Measurements from ENCODE around the gene SERPINA9. TPM values are rescaled to one million over a fixed set of nuclear protein-coding genes. Genes with fewer than 3 reads are reported as not detected.

The SERPINA9 gene
- total RNA-seq, 1 donor from 2014 or later: not detected

DNA sequence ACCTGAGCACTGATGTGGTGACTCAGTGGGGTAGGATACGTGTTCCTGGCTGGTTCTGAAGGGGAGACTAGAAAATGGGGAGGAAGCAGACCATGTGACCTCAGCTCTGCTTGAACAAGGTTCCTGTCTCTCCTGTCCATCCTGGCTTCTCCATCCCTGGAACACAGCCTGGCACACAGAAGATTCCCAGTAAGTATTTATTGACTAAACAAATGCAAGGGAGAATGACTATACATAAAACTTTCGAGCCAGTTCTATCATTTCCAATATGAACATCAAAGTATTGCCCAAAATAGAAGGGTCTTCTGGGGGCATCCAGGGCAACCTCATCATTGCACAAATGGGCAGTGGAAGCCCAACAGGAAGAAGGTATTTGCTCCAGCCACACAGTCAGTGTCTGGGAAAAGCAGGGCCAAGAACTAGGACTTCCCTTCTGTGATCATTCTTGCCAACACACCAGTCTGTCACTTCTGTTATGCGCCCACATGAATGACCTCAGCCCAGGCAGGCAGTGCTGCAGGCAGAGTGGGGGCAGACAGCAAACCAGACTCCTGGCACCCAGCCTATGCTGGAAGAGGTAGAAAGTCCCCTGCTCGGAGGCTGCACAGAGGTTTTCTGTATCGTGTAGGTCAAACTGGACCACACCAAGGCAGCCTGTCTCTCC lies 5.6 kb upstream of the SERPINA9 start:
- peaks cover 6% of the 10 kb centered on the region for H3K4me1 ChIP-seq
- H3K27ac ChIP-seq: no peak overlapping the region
- H3K36me3 ChIP-seq: no peaks in the 10 kb centered on the region
- peaks cover 12% of the 10 kb centered on the region for H3K27me3 ChIP-seq (ENCODE audit: low read depth)
- no peak overlapping the region for H3K4me3 ChIP-seq
- intact Hi-C loops (cut with DNase I): no loop called here
- TF ChIP-seq, protein P1, sequence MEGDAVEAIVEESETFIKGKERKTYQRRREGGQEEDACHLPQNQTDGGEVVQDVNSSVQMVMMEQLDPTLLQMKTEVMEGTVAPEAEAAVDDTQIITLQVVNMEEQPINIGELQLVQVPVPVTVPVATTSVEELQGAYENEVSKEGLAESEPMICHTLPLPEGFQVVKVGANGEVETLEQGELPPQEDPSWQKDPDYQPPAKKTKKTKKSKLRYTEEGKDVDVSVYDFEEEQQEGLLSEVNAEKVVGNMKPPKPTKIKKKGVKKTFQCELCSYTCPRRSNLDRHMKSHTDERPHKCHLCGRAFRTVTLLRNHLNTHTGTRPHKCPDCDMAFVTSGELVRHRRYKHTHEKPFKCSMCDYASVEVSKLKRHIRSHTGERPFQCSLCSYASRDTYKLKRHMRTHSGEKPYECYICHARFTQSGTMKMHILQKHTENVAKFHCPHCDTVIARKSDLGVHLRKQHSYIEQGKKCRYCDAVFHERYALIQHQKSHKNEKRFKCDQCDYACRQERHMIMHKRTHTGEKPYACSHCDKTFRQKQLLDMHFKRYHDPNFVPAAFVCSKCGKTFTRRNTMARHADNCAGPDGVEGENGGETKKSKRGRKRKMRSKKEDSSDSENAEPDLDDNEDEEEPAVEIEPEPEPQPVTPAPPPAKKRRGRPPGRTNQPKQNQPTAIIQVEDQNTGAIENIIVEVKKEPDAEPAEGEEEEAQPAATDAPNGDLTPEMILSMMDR (IDR thresholded peaks at IDR 0.05): no peak
- DNase-seq (no peak), ATAC-seq (peak; percentile 38 to 51)
- H3K9me3 ChIP-seq: peaks cover 6% of the 10 kb centered on the region

DNA sequence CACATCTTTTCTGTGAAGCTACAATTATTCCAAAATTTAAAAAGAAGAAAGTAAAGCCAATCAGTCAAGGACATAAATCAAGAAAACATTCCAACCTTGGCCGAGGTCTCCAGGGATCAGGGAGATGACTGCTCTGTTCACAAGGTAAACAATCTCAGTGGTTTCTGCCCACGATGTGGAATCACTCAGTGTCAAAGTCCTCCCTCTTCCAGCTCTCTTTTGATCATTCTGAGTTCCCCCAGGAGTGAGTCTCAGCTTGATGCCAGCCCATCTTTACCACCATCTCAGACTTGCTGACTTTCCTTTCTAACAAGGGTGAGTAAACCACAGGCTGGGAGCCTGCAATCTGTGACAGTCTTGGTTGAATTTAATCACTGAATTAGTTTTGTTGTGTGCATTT lies 4.8 kb upstream of the SERPINA9 start:
- ATAC-seq (no peak), DNase-seq (no peak)
- H3K27me3 ChIP-seq (ENCODE audit: low read depth): peaks cover 7% of the 10 kb centered on the region
- H3K4me3 ChIP-seq: no peak overlapping the region
- peaks cover 6% of the 10 kb centered on the region for H3K9me3 ChIP-seq
- intact Hi-C loops (cut with DNase I): no loop called here
- no peak overlapping the region for H3K27ac ChIP-seq
- TF ChIP-seq, protein P1 (IDR thresholded peaks at IDR 0.05): no peak
- no peaks in the 10 kb centered on the region for H3K36me3 ChIP-seq
- no peaks in the 10 kb centered on the region for H3K4me1 ChIP-seq

DNA sequence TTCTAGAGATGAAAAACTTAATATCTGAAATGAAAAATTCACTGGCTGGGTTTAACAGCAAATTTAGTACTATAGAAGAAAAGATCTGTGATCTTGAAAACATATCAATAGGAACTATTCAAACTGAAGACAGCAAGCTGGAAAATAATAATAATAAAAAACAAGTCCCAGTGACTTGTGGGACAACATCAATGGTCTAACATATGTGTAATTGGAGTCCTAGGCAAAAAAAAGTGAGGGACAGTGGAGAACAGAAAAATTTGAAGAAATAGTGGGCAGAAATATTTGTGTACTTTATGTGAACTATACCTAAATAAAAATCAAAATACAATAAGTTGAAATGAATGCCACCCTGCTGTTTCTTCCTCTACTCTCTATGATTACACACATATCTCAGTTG lies 2.4 kb upstream of the SERPINA9 start:
- no peak for DNase-seq
- H3K4me1 ChIP-seq: no peaks in the 10 kb centered on the region
- H3K36me3 ChIP-seq: no peaks in the 10 kb centered on the region
- intact Hi-C loops (cut with DNase I): no loop called here
- no peak for ATAC-seq
- TF ChIP-seq, protein P1 (IDR thresholded peaks at IDR 0.05): no peak
- no peaks in the 10 kb centered on the region for H3K27me3 ChIP-seq (ENCODE audit: low read depth)
- no peak overlapping the region for H3K4me3 ChIP-seq
- H3K9me3 ChIP-seq: peaks cover 6% of the 10 kb centered on the region
- H3K27ac ChIP-seq: no peak overlapping the region

- no peak for DNase-seq
- intact Hi-C loops (cut with DNase I): no loop called here
- TF ChIP-seq, protein P1 (IDR thresholded peaks at IDR 0.05): no peak
Observed at GRCh38 chr14:94474581-94475031, 1.4 kb downstream of the SERPINA9 start.

GRCh38 chr14:94473666-94474410 lies 2.2 kb downstream of the SERPINA9 start:
- Histone ChIP-seq H3K36me3 (no peaks in the 10 kb centered on the region), H3K4me1 (no peaks in the 10 kb centered on the region), H3K9me3 (peaks cover 6% of the 10 kb centered on the region), H3K4me3 (no peak overlapping the region), H3K27me3 (ENCODE audit: low read depth) (peaks cover 4% of the 10 kb centered on the region), H3K27ac (no peak overlapping the region)
- TF ChIP-seq, protein P1 (IDR thresholded peaks at IDR 0.05): no peak
- ATAC-seq: peak; percentile 64 to 70
- intact Hi-C loops (cut with DNase I): no loop called here
- DNase-seq: no peak

More at GRCh38 chr14:94474581-94475031, 1.4 kb downstream of the SERPINA9 start:
- ATAC-seq: no peak
- H3K4me3 ChIP-seq: no peak overlapping the region
- H3K4me1 ChIP-seq: no peaks in the 10 kb centered on the region
- no peaks in the 10 kb centered on the region for H3K36me3 ChIP-seq
- no peak overlapping the region for H3K27ac ChIP-seq
- H3K27me3 ChIP-seq (ENCODE audit: low read depth): peaks cover 4% of the 10 kb centered on the region
- peaks cover 6% of the 10 kb centered on the region for H3K9me3 ChIP-seq

Data from lower lobe of right lung (tissue), 2 donors.